HCT116 (cell line): ENCODE results near the gene RIN3. TPM values are rescaled to one million over a fixed set of nuclear protein-coding genes. Genes with fewer than 3 reads are reported as not detected.

Source experiments
- ATAC-seq: fragments of 200-7000 bp; cut with Tn5 transposase; 2 replicates; pipeline ENCODE4 v1.9.1; 2020; ENCODE audit warnings: mild to moderate bottlenecking, moderate library complexity
- BruUV-seq: library from RNA; stranded (reverse); fragments of 400-500 nt; replicated peaks from 2 replicates; lab custom pipeline; 2021; lab: Mats Ljungman, UMichigan
- CTCF ChIA-PET: fragments of 300-600 bp; sonication (Branson Sonifier 250); formaldehyde crosslinking; loops from one replicate; lab custom pipeline; 2021; ENCODE audit warnings: antibody characterized with exemption; lab: Charles Lee
- POLR2A ChIA-PET: fragments of 300-600, 350-600 bp; sonication (Branson Sonifier 250); formaldehyde crosslinking; loops from one replicate; lab custom pipeline; 2021; ENCODE audit warnings: antibody characterized with exemption; lab: Charles Lee
- RAD21 ChIA-PET, 2 experiments: fragments of 300-600 bp; sonication (Branson Sonifier 250); formaldehyde crosslinking; loops; one replicate each; lab custom pipeline; 2023; ENCODE audit warnings: low total read pairs in 2 of 2; ENCODE audit not compliant: uncharacterized antibody in 2 of 2, unreplicated experiment in 2 of 2, low non-redundant PET in 1 of 2; lab: Charles Lee
- DNase-seq: peaks from one replicate; pipeline ENCODE4 v3.0.0-alpha.2; 2010; ENCODE audit warnings: low read depth, low spot score
- H2AFZ ChIP-seq: fragments of 200-600 bp; shearing (Covaris generic), sonication (generic); 2 replicates; pipeline ENCODE4 v1.6.1; 2017; ENCODE audit warnings: low read depth, mixed run types, mixed read lengths, antibody characterized with exemption, low read length; ENCODE audit not compliant: poor library complexity, severe bottlenecking
- H3K27ac ChIP-seq: 2 replicates; pipeline ENCODE4 v1.5.1; 2012; ENCODE audit warnings: low read depth, low read length
- H3K27me3 ChIP-seq: fragments of 200-600 bp; sonication (generic); 2 replicates; pipeline ENCODE4 v1.6.1; 2016; ENCODE audit warnings: mixed run types, low read length, mixed read lengths; ENCODE audit not compliant: insufficient read depth
- H3K36me3 ChIP-seq, 2 experiments: fragments of 200-500 bp in 1 of 2; fragments of 200-600 bp in 1 of 2; sonication (Bioruptor generic) in 1 of 2; sonication (generic) in 1 of 2; 2 replicates each; pipeline versions ENCODE4 v1.5.1 to v1.6.1; 2014 to 2016; ENCODE audit warnings: low read length in 2 of 2, inconsistent platforms in 1 of 2, mixed read lengths in 1 of 2, mixed run types in 1 of 2; ENCODE audit not compliant: insufficient read depth in 2 of 2, control insufficient read depth in 1 of 2
- H3K4me1 ChIP-seq, 2 experiments: fragments of 200-600 bp in 1 of 2; sonication (generic) in 1 of 2; 2 replicates each; pipeline versions ENCODE4 v1.5.1 to v1.6.1; 2012 to 2017; ENCODE audit warnings: low read length in 2 of 2, inconsistent platforms in 1 of 2, mild to moderate bottlenecking in 1 of 2, mixed read lengths in 1 of 2, mixed run types in 1 of 2, moderate library complexity in 1 of 2; ENCODE audit not compliant: insufficient read depth in 2 of 2, control insufficient read depth in 1 of 2
- H3K4me2 ChIP-seq: fragments of 200-600 bp; sonication (generic); 2 replicates; pipeline ENCODE4 v1.6.1; 2017; ENCODE audit warnings: mixed run types, low read length, mixed read lengths
- H3K4me3 ChIP-seq, 2 experiments: fragments of 200-600 bp in 1 of 2; sonication (generic) in 1 of 2; replicated peaks in 1 of 2; 2 replicates each; pipeline ENCODE4 v1.5.1; 2011 to 2016; ENCODE audit warnings: low read length in 2 of 2, control low read depth in 1 of 2, low read depth in 1 of 2, mild to moderate bottlenecking in 1 of 2, mixed read lengths in 1 of 2, mixed run types in 1 of 2
- H3K79me2 ChIP-seq: fragments of 200-600 bp; sonication (generic); 2 replicates; pipeline ENCODE4 v1.6.1; 2017; ENCODE audit warnings: mild to moderate bottlenecking, mixed run types, low read length, moderate library complexity, mixed read lengths; ENCODE audit not compliant: insufficient read depth
- H3K9ac ChIP-seq: fragments of 200-600 bp; sonication (generic); 2 replicates; pipeline ENCODE4 v1.6.1; 2016; ENCODE audit warnings: low read length, mixed read lengths
- H3K9me2 ChIP-seq: fragments of 200-600 bp; sonication (generic), shearing (Covaris generic); 2 replicates; pipeline ENCODE4 v1.6.1; 2017; ENCODE audit warnings: mixed run types, mild to moderate bottlenecking, moderate library complexity; ENCODE audit not compliant: insufficient read depth
- H3K9me3 ChIP-seq, 2 experiments: fragments of 200-500 bp in 1 of 2; fragments of 200-600 bp in 1 of 2; sonication (Bioruptor generic) in 1 of 2; sonication (generic) in 1 of 2; 2 replicates each; pipeline ENCODE4 v1.6.1; 2014 to 2017; ENCODE audit warnings: low read length in 2 of 2, mixed read lengths in 2 of 2, inconsistent platforms in 1 of 2, low read depth in 1 of 2, mild to moderate bottlenecking in 1 of 2, mixed run types in 1 of 2, moderate library complexity in 1 of 2; ENCODE audit not compliant: control insufficient read depth in 1 of 2, insufficient read depth in 1 of 2
- H4K20me1 ChIP-seq: fragments of 200-600 bp; sonication (generic), shearing (Covaris generic); 2 replicates; pipeline ENCODE4 v1.6.1; 2017; ENCODE audit warnings: mixed run types, mild to moderate bottlenecking, moderate library complexity; ENCODE audit not compliant: insufficient read depth
- ATF3 ChIP-seq: IDR thresholded peaks from 2 replicates; pipeline ENCODE4 v1.6.1; 2012
- CBX3 ChIP-seq: IDR thresholded peaks from 2 replicates; pipeline ENCODE4 v1.6.1; 2012; ENCODE audit warnings: low read depth
- CEBPB ChIP-seq: IDR thresholded peaks from 2 replicates; pipeline ENCODE4 v1.6.1; 2012; ENCODE audit warnings: low read depth
- CTCF ChIP-seq, 3 experiments: fragments of 200-600 bp in 1 of 3; sonication (generic) in 1 of 3; IDR thresholded peaks in 2 of 3; conservative IDR thresholded peaks in 1 of 3; 2 replicates each; pipeline ENCODE4 v1.5.1; 2012 to 2017; ENCODE audit warnings: low read depth in 2 of 3, low read length in 2 of 3, antibody characterized with exemption in 1 of 3, borderline replicate concordance in 1 of 3, control low read depth in 1 of 3, mild to moderate bottlenecking in 1 of 3, mixed read lengths in 1 of 3, mixed run types in 1 of 3, moderate library complexity in 1 of 3; ENCODE audit not compliant: insufficient read depth in 1 of 3
- ELF1 ChIP-seq: IDR thresholded peaks from 2 replicates; pipeline ENCODE4 v1.6.1; 2012; ENCODE audit warnings: low read depth, borderline replicate concordance
- FOSL1 ChIP-seq: IDR thresholded peaks from 2 replicates; pipeline ENCODE4 v1.6.1; 2012; ENCODE audit warnings: low read depth
- JUND ChIP-seq: IDR thresholded peaks from 2 replicates; pipeline ENCODE4 v1.6.1; 2012
- MAX ChIP-seq: IDR thresholded peaks from 2 replicates; pipeline ENCODE4 v1.6.1; 2012
- POLR2A ChIP-seq: IDR thresholded peaks from 2 replicates; pipeline ENCODE4 v1.7.0; 2011; ENCODE audit warnings: borderline replicate concordance; ENCODE audit not compliant: insufficient read depth, insufficient read length; ENCODE audit errors: extremely low read depth
- REST ChIP-seq: IDR thresholded peaks from 2 replicates; pipeline ENCODE4 v1.6.1; 2012; ENCODE audit warnings: low read depth
- SP1 ChIP-seq: IDR thresholded peaks from 2 replicates; pipeline ENCODE4 v1.6.1; 2012; ENCODE audit warnings: low read depth
- SRF ChIP-seq: IDR thresholded peaks from 2 replicates; pipeline ENCODE4 v1.6.1; 2012; ENCODE audit warnings: low read depth
- ZBTB33 ChIP-seq: IDR thresholded peaks from 2 replicates; pipeline ENCODE4 v1.6.1; 2011; ENCODE audit warnings: mild to moderate bottlenecking, low read length, moderate library complexity; ENCODE audit not compliant: insufficient replicate concordance; ENCODE audit errors: extremely low read depth
- ZFX ChIP-seq: fragments of 450-650 bp; IDR thresholded peaks from 2 replicates; pipeline ENCODE4 v1.6.1; 2017
- ZNF274 ChIP-seq: fragments of 200-500 bp; sonication (Bioruptor generic); IDR thresholded peaks from 2 replicates; pipeline ENCODE4 v1.6.1; 2014; ENCODE audit warnings: mild to moderate bottlenecking, low read depth, low read length, inconsistent platforms
- intact Hi-C: fragments of 100-400 bp; cut with micrococcal nuclease; formaldehyde crosslinking; loops from 2 replicates; pipeline ENCODE4 v1.10.0; 2022
- total RNA-seq: library from RNA; stranded (reverse); gene quantifications from one replicate; pipeline ENCODE4 v1.2.1, GENCODE V29; 2021; ENCODE audit not compliant: unreplicated experiment

The RIN3 gene
- total RNA-seq, 1 experiment from 2014 or later = 22.2 TPM

GRCh38 chr14:92505826-92506225 lies 7.8 kb upstream of the RIN3 start:
- ATAC-seq (no peak), DNase-seq (no peak)
- H3K4me3 ChIP-seq = no peak overlapping the region
- H3K27me3 ChIP-seq = no peaks in the 10 kb centered on the region
- no peak overlapping the region; the same call in 1 of the 2 replicates for H3K27ac ChIP-seq
- H3K9me3 ChIP-seq = no peaks in the 10 kb centered on the region
- no peak overlapping the region for H3K9ac ChIP-seq
- no peaks in the 10 kb centered on the region for H4K20me1 ChIP-seq
- no peak overlapping the region for H2AFZ ChIP-seq
- no TSS peak for BruUV-seq
- RAD21 ChIA-PET = no interaction called here
- POLR2A ChIA-PET = no interaction called here
- no peaks in the 10 kb centered on the region for H3K79me2 ChIP-seq
- H3K4me1 ChIP-seq = peaks cover 43 to 72% of the 10 kb centered on the region in 2 experiments
- CTCF ChIA-PET = no interaction called here
- no peaks in the 10 kb centered on the region for H3K36me3 ChIP-seq
- TF ChIP-seq JUND = no peak
- no peak for TF ChIP-seq SRF
- no peak for TF ChIP-seq ELF1
- TF ChIP-seq ATF3 = no peak
- TF ChIP-seq CBX3 = no peak
- TF ChIP-seq MAX = no peak
- no peak for TF ChIP-seq SP1
- no peak for TF ChIP-seq FOSL1
- no peak for TF ChIP-seq ZBTB33
- TF ChIP-seq ZNF274 = no peak
- no peak for TF ChIP-seq REST
- TF ChIP-seq ZFX = no peak
- TF ChIP-seq CTCF (IDR thresholded peaks at IDR 0.05 in 2 of 3, conservative IDR thresholded peaks at IDR 0.05 in 1 of 3; ENCODE audit: borderline replicate concordance in 1 of 3, insufficient read depth in 1 of 3, low read depth in 2 of 3, low read length in 2 of 3) = no peak
- no peak for TF ChIP-seq CEBPB
- TF ChIP-seq POLR2A = no peak
- intact Hi-C loops = no loop called here
- H3K4me2 ChIP-seq = no peak overlapping the region
- H3K9me2 ChIP-seq = no peaks in the 10 kb centered on the region
